ENCODE results near the gene SLC25A21. TPM values are rescaled to one million over a fixed set of nuclear protein-coding genes. Genes with fewer than 3 reads are reported as not detected.

The SLC25A21 gene
- total RNA-seq, 2 experiments from 2014 or later = not detected

GRCh38 chr14:36944307-36945010, 227.9 kb downstream of the SLC25A21 start:
- TF ChIP-seq CTCF (IDR thresholded peaks at IDR 0.05) = no peak
- CTCF ChIA-PET = no interaction called here
- Mint-ChIP-seq H3K9me3 (no peaks in the 10 kb centered on the region), H3K4me1 (ENCODE audit: low read depth) (no peaks in the 10 kb centered on the region), H3K27ac (no peak overlapping the region), H3K4me3 (no peak overlapping the region), H3K27me3 (no peaks in the 10 kb centered on the region), H3K36me3 (ENCODE audit: low read depth) (no peaks in the 10 kb centered on the region)
- ATAC-seq (ENCODE audit: poor library complexity) (no peak), DNase-seq (no peak)
- intact Hi-C loops (cut with DNase I, micrococcal nuclease) = loop anchor here (5.0 to 10.0 kb wide), 2 partner anchors 1060 to 1062 kb away; no protein-coding TSS in a partner anchor
- Histone ChIP-seq H3K27me3 (ENCODE audit: control insufficient read depth in 1 of 2, insufficient read depth in 2 of 2, low read length in 2 of 2) (no peaks in the 10 kb centered on the region), H3K4me3 (ENCODE audit: low read length) (no peak overlapping the region), H3K36me3 (ENCODE audit: insufficient read depth, low read length) (no peaks in the 10 kb centered on the region), H3K27ac (ENCODE audit: low read depth in 1 of 2, low read length in 2 of 2) (no peak overlapping the region), H3K9me3 (ENCODE audit: control insufficient read depth in 1 of 2, insufficient read depth in 1 of 2, low read length in 2 of 2) (no peaks in the 10 kb centered on the region), H3K4me1 (ENCODE audit: insufficient read depth, low read length) (no peaks in the 10 kb centered on the region)
- POLR2A ChIA-PET = no interaction called here

- ChIA-PET POLR2A (no interaction called here), CTCF (interaction anchor here (1.3 kb wide), 1 partner anchor 9 kb away, joined by 3 read pairs; no protein-coding TSS in a partner anchor)
- intact Hi-C loops (cut with DNase I, micrococcal nuclease) = loop anchor here (5.0 to 10.0 kb wide), 2 partner anchors 1058 to 1060 kb away; no protein-coding TSS in a partner anchor
- H3K9me3 ChIP-seq (ENCODE audit: control insufficient read depth in 1 of 2, insufficient read depth in 1 of 2, low read length in 2 of 2) = no peaks in the 10 kb centered on the region
- no peak overlapping the region for H3K4me3 ChIP-seq (ENCODE audit: low read length)
- Mint-ChIP-seq H3K4me1 (ENCODE audit: low read depth) (no peaks in the 10 kb centered on the region), H3K4me3 (no peak overlapping the region), H3K27ac (no peak overlapping the region), H3K27me3 (no peaks in the 10 kb centered on the region), H3K9me3 (no peaks in the 10 kb centered on the region), H3K36me3 (ENCODE audit: low read depth) (no peaks in the 10 kb centered on the region)
- DNase-seq (no peak), ATAC-seq (ENCODE audit: poor library complexity) (no peak)
- no peaks in the 10 kb centered on the region for H3K36me3 ChIP-seq (ENCODE audit: insufficient read depth, low read length)
- no peaks in the 10 kb centered on the region for H3K4me1 ChIP-seq (ENCODE audit: insufficient read depth, low read length)
- H3K27ac ChIP-seq (ENCODE audit: low read depth in 1 of 2, low read length in 2 of 2) = no peak overlapping the region
- no peak for TF ChIP-seq CTCF (IDR thresholded peaks at IDR 0.05)
- no peaks in the 10 kb centered on the region for H3K27me3 ChIP-seq (ENCODE audit: control insufficient read depth in 1 of 2, insufficient read depth in 2 of 2, low read length in 2 of 2)
Observed at GRCh38 chr14:36942522-36943245, 229.7 kb downstream of the SLC25A21 start.

- Mint-ChIP-seq H3K4me1 (ENCODE audit: low read depth) (no peaks in the 10 kb centered on the region), H3K4me3 (no peak overlapping the region), H3K27me3 (no peaks in the 10 kb centered on the region), H3K36me3 (ENCODE audit: low read depth) (no peaks in the 10 kb centered on the region), H3K9me3 (no peaks in the 10 kb centered on the region), H3K27ac (no peak overlapping the region)
- CTCF ChIA-PET = interaction anchor here (1.3 kb wide), 1 partner anchor 8 kb away, joined by 3 read pairs; no protein-coding TSS in a partner anchor
- Histone ChIP-seq H3K27ac (ENCODE audit: low read depth in 1 of 2, low read length in 2 of 2) (no peak overlapping the region), H3K27me3 (ENCODE audit: control insufficient read depth in 1 of 2, insufficient read depth in 2 of 2, low read length in 2 of 2) (no peaks in the 10 kb centered on the region), H3K4me3 (ENCODE audit: low read length) (no peak overlapping the region), H3K36me3 (ENCODE audit: insufficient read depth, low read length) (no peaks in the 10 kb centered on the region), H3K4me1 (ENCODE audit: insufficient read depth, low read length) (no peaks in the 10 kb centered on the region), H3K9me3 (ENCODE audit: control insufficient read depth in 1 of 2, insufficient read depth in 1 of 2, low read length in 2 of 2) (no peaks in the 10 kb centered on the region)
- peak; percentile 86 for TF ChIP-seq CTCF (IDR thresholded peaks at IDR 0.05)
- intact Hi-C loops (cut with DNase I, micrococcal nuclease) = loop anchor here (5.0 to 10.0 kb wide), 2 partner anchors 1057 to 1060 kb away; no protein-coding TSS in a partner anchor
- ATAC-seq (ENCODE audit: poor library complexity) (no peak), DNase-seq (peak; percentile 1 to 42 (median 16))
- POLR2A ChIA-PET = no interaction called here
Observed at GRCh38 chr14:36941783-36942521, 230.5 kb downstream of the SLC25A21 start.

Measured in CD4-positive, alpha-beta T cell (primary cell).